ENCODE measurements around the gene DNMBP. TPM values are rescaled to one million over a fixed set of nuclear protein-coding genes. Genes with fewer than 3 reads are reported as not detected.
A peak's percentile ranks its signal among the peaks of the same experiment; 100 is the strongest.

DNMBP gene, protein sequence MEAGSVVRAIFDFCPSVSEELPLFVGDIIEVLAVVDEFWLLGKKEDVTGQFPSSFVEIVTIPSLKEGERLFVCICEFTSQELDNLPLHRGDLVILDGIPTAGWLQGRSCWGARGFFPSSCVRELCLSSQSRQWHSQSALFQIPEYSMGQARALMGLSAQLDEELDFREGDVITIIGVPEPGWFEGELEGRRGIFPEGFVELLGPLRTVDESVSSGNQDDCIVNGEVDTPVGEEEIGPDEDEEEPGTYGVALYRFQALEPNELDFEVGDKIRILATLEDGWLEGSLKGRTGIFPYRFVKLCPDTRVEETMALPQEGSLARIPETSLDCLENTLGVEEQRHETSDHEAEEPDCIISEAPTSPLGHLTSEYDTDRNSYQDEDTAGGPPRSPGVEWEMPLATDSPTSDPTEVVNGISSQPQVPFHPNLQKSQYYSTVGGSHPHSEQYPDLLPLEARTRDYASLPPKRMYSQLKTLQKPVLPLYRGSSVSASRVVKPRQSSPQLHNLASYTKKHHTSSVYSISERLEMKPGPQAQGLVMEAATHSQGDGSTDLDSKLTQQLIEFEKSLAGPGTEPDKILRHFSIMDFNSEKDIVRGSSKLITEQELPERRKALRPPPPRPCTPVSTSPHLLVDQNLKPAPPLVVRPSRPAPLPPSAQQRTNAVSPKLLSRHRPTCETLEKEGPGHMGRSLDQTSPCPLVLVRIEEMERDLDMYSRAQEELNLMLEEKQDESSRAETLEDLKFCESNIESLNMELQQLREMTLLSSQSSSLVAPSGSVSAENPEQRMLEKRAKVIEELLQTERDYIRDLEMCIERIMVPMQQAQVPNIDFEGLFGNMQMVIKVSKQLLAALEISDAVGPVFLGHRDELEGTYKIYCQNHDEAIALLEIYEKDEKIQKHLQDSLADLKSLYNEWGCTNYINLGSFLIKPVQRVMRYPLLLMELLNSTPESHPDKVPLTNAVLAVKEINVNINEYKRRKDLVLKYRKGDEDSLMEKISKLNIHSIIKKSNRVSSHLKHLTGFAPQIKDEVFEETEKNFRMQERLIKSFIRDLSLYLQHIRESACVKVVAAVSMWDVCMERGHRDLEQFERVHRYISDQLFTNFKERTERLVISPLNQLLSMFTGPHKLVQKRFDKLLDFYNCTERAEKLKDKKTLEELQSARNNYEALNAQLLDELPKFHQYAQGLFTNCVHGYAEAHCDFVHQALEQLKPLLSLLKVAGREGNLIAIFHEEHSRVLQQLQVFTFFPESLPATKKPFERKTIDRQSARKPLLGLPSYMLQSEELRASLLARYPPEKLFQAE (N-terminal part only)
- 39.3 TPM for total RNA-seq (2021; ENCODE audit: unreplicated experiment)
- 21.7 TPM for polyA plus RNA-seq (2012; ENCODE audit: insufficient read length)
- percentile 93 among the genes with signal in this experiment for Bru-seq, nascent RNA
- BruChase-seq, experiment 1, labeled RNA remaining after a 2-hour chase, result percentile 87 among the genes with signal in this experiment
- BruChase-seq, experiment 2, labeled RNA remaining after a 6-hour chase, result percentile 85 among the genes with signal in this experiment
- long read RNA-seq, full-length matches to known transcripts, result 8 of 33 reads
- long read RNA-seq, partial matches to known transcripts, result 21 of 33 reads
- long read RNA-seq, other reads (novel, unspliced or antisense), result 4 of 33 reads

DNA sequence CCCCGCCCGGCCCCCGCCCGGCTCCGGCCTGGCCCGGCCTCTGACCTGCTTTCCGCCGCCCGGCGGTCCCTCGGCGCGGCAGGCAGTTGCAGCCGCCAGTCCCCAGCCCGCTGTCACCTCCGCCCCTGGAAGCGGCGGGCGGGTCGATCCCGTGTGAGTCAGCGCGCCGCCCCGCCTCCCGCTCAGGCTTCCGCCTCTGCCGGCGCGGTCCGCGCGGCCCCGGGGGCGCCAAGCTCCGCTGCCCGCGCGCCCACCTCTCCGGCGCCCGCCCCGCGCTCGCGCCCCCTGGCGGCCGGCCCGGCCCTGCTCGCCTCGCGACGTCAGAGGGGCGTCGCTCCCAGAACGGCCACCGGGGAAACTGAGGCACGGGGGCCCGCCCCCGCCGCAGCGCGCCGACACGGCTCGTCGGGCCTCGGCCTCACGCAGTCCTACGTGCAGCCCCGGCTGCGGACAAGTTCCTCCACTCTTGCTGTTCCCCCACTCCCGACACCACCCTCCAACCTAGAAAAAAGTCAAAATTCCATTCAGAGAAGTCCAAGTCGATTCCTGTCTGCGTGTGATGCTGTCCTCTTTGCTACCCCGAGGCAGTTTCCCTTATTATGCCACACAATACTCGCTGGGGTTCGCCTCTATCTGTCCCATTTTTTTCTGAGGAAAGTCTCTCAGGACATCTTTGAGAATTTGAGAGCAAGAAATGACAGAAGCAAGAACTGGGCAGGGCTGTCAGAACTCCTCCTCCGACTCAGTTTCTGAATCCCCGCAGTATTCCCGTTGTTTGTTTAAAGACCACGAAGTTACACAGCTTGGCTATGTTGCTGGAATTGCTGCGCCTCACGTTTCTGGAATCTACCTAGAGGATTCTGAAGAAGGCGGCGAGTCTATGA is at the start of gene DNMBP:
Gene DNMBP, minus strand, starts transcription at position 155 of the 884 bp plus-strand sequence. CDS start 37,823 bp downstream, outside the sequence.
- intact Hi-C loops (cut with micrococcal nuclease; ENCODE audit: unreplicated experiment), result loop anchor here (2.0 kb wide), 2 partner anchors 35 to 73 kb away; no protein-coding TSS in a partner anchor
- ATAC-seq (peak; percentile 90), DNase-seq (ENCODE audit: low read depth, low spot score) (no peak)
- Histone ChIP-seq H3K27me3 (ENCODE audit: control insufficient read depth, insufficient read depth, low read length) (no peaks in the 10 kb centered on the region), H3K4me3 (ENCODE audit: low read depth in 2 of 2, low read length in 2 of 2) (peak within 1 kb of the TSS; percentile 77 to 91), H3K36me3 (ENCODE audit: control insufficient read depth, insufficient read depth, low read length) (peaks cover 11% of the 10 kb centered on the region; the same call in 1 of the 2 replicates), H3K4me1 (ENCODE audit: control insufficient read depth, insufficient read depth, low read length) (peaks cover 26% of the 10 kb centered on the region), H3K9me3 (ENCODE audit: control insufficient read depth, insufficient read depth, low read depth, low read length) (no peaks in the 10 kb centered on the region), H3K27ac (ENCODE audit: low read length) (peak within 1 kb of the TSS; percentile 99)
- in situ Hi-C loops (cut with HindIII; ENCODE audit: low pct_unique_long_range_greater_than_20kb, low sequenced_read_pairs), result no loop called here
- BruUV-seq (replicated peaks), result no TSS peak
- ChIA-PET POLR2A (no interaction called here), CTCF (interaction anchor here (0.5 to 1.1 kb wide), 2 partner anchors 35 to 1329 kb away, joined by 5 to 6 read pairs; no protein-coding TSS in a partner anchor)
- TF ChIP-seq POLR2AphosphoS5 (IDR thresholded peaks at IDR 0.05; ENCODE audit: low read depth, low read length) (no peak; the same call in 1 of the 2 replicates), TCF7L2 (IDR thresholded peaks at IDR 0.05; ENCODE audit: low read depth, low read length) (0 out of 2 replicates have a peak, but pooled peaks have one; percentile 40), SIN3A (IDR thresholded peaks at IDR 0.05; ENCODE audit: borderline replicate concordance, insufficient read depth, low read depth, low read length) (peak; percentile 95; the same call in 1 of the 2 replicates)
- TF ChIP-seq, protein P1, sequence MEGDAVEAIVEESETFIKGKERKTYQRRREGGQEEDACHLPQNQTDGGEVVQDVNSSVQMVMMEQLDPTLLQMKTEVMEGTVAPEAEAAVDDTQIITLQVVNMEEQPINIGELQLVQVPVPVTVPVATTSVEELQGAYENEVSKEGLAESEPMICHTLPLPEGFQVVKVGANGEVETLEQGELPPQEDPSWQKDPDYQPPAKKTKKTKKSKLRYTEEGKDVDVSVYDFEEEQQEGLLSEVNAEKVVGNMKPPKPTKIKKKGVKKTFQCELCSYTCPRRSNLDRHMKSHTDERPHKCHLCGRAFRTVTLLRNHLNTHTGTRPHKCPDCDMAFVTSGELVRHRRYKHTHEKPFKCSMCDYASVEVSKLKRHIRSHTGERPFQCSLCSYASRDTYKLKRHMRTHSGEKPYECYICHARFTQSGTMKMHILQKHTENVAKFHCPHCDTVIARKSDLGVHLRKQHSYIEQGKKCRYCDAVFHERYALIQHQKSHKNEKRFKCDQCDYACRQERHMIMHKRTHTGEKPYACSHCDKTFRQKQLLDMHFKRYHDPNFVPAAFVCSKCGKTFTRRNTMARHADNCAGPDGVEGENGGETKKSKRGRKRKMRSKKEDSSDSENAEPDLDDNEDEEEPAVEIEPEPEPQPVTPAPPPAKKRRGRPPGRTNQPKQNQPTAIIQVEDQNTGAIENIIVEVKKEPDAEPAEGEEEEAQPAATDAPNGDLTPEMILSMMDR (IDR thresholded peaks at IDR 0.05), result peak; percentile 99
- TF ChIP-seq, protein P2, sequence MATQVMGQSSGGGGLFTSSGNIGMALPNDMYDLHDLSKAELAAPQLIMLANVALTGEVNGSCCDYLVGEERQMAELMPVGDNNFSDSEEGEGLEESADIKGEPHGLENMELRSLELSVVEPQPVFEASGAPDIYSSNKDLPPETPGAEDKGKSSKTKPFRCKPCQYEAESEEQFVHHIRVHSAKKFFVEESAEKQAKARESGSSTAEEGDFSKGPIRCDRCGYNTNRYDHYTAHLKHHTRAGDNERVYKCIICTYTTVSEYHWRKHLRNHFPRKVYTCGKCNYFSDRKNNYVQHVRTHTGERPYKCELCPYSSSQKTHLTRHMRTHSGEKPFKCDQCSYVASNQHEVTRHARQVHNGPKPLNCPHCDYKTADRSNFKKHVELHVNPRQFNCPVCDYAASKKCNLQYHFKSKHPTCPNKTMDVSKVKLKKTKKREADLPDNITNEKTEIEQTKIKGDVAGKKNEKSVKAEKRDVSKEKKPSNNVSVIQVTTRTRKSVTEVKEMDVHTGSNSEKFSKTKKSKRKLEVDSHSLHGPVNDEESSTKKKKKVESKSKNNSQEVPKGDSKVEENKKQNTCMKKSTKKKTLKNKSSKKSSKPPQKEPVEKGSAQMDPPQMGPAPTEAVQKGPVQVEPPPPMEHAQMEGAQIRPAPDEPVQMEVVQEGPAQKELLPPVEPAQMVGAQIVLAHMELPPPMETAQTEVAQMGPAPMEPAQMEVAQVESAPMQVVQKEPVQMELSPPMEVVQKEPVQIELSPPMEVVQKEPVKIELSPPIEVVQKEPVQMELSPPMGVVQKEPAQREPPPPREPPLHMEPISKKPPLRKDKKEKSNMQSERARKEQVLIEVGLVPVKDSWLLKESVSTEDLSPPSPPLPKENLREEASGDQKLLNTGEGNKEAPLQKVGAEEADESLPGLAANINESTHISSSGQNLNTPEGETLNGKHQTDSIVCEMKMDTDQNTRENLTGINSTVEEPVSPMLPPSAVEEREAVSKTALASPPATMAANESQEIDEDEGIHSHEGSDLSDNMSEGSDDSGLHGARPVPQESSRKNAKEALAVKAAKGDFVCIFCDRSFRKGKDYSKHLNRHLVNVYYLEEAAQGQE (IDR thresholded peaks at IDR 0.05; ENCODE audit: insufficient read depth in 1 of 2, low read depth in 2 of 2, low read length in 1 of 2), result no peak

Measured in Panc1 (cell line).